ENCODE measurements around the gene PLEKHH3. TPM values are rescaled to one million over a fixed set of nuclear protein-coding genes. Genes with fewer than 3 reads are reported as not detected.

The PLEKHH3 gene
- total and polyA plus RNA-seq, 4 donors = 4.2 to 10.3 (median 7.9) TPM

DNA sequence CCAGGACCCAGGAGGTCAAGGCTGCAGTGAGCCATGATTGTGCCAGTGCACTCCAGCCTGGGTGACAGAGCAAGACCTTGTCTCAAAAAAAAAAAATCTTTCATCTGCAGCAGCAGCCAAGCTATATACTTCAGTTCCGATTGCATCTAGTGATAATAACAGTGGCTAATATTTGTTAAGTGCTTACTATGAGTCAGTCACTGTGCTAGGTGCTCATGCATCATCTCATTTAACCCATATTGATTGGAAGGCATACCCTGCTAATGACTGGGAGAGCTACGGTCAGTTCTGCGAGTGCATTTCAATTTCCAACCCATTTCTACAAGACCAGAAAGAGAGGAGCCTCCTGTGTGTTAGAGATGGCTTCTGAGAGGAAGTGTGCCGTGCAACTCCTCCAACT is 25.4 kb downstream of the PLEKHH3 start:
- peaks cover 0 to 3% (median 0%) of the 10 kb centered on the region in 4 donors for H3K4me1 ChIP-seq (ENCODE audit: control insufficient read depth in 4 of 4, insufficient read depth in 4 of 4, low read length in 3 of 4)
- TF ChIP-seq, protein P1, sequence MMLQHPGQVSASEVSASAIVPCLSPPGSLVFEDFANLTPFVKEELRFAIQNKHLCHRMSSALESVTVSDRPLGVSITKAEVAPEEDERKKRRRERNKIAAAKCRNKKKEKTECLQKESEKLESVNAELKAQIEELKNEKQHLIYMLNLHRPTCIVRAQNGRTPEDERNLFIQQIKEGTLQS (IDR thresholded peaks at IDR 0.05) = no peak
- TF ChIP-seq FOXA2 (IDR thresholded peaks at IDR 0.05) = no peak
- TF ChIP-seq HNF4A (conservative IDR thresholded peaks at IDR 0.05) = no peak
- TF ChIP-seq JUND (IDR thresholded peaks at IDR 0.05) = no peak
- TF ChIP-seq YY1 (IDR thresholded peaks at IDR 0.05) = no peak
- TF ChIP-seq FOXA1 (IDR thresholded peaks at IDR 0.05) = no peak
- no peak for TF ChIP-seq SP1 (IDR thresholded peaks at IDR 0.05)
- TF ChIP-seq RXRA (IDR thresholded peaks at IDR 0.05) = no peak
- TF ChIP-seq, protein P2, sequence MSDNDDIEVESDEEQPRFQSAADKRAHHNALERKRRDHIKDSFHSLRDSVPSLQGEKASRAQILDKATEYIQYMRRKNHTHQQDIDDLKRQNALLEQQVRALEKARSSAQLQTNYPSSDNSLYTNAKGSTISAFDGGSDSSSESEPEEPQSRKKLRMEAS (IDR thresholded peaks at IDR 0.05) = no peak
- TF ChIP-seq GABPA (IDR thresholded peaks at IDR 0.05 in 1 of 2, conservative IDR thresholded peaks at IDR 0.05 in 1 of 2) = no peak
- TF ChIP-seq HNF4G (IDR thresholded peaks at IDR 0.05) = no peak
- no peak for TF ChIP-seq EGR1 (IDR thresholded peaks at IDR 0.05; ENCODE audit: low read depth in 2 of 2)
- TF ChIP-seq NR2F2 (IDR thresholded peaks at IDR 0.05) = no peak
- no peak for TF ChIP-seq RAD21 (IDR thresholded peaks at IDR 0.05)
- no peak for TF ChIP-seq TAF1 (conservative IDR thresholded peaks at IDR 0.05)
- TF ChIP-seq, protein P3, sequence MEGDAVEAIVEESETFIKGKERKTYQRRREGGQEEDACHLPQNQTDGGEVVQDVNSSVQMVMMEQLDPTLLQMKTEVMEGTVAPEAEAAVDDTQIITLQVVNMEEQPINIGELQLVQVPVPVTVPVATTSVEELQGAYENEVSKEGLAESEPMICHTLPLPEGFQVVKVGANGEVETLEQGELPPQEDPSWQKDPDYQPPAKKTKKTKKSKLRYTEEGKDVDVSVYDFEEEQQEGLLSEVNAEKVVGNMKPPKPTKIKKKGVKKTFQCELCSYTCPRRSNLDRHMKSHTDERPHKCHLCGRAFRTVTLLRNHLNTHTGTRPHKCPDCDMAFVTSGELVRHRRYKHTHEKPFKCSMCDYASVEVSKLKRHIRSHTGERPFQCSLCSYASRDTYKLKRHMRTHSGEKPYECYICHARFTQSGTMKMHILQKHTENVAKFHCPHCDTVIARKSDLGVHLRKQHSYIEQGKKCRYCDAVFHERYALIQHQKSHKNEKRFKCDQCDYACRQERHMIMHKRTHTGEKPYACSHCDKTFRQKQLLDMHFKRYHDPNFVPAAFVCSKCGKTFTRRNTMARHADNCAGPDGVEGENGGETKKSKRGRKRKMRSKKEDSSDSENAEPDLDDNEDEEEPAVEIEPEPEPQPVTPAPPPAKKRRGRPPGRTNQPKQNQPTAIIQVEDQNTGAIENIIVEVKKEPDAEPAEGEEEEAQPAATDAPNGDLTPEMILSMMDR (IDR thresholded peaks at IDR 0.05; ENCODE audit: low read depth, low read length, missing input control) = no peak
- H3K27ac ChIP-seq (ENCODE audit: low read depth in 1 of 2, low read length in 2 of 2) = no peak overlapping the region
- WGBS = 85% methylated on average over 4 of the region's 4 CpGs
- H3K27me3 ChIP-seq (ENCODE audit: control insufficient read depth in 4 of 4, insufficient read depth in 4 of 4, low read length in 3 of 4) = no peaks in the 10 kb centered on the region
- H3K9me3 ChIP-seq (ENCODE audit: control insufficient read depth in 4 of 4, low read length in 3 of 4) = no peaks in the 10 kb centered on the region
- no peak overlapping the region for H3K9ac ChIP-seq (ENCODE audit: low read depth in 1 of 2, low read length in 2 of 2)
- no peak overlapping the region for H3K4me3 ChIP-seq (ENCODE audit: low read depth in 1 of 3, low read length in 3 of 3)
- DNase-seq (ENCODE audit: low spot score) = no peak
- no peaks in the 10 kb centered on the region for H3K36me3 ChIP-seq (ENCODE audit: control insufficient read depth in 4 of 4, insufficient read depth in 3 of 4, low read depth in 1 of 4, low read length in 3 of 4)

DNA sequence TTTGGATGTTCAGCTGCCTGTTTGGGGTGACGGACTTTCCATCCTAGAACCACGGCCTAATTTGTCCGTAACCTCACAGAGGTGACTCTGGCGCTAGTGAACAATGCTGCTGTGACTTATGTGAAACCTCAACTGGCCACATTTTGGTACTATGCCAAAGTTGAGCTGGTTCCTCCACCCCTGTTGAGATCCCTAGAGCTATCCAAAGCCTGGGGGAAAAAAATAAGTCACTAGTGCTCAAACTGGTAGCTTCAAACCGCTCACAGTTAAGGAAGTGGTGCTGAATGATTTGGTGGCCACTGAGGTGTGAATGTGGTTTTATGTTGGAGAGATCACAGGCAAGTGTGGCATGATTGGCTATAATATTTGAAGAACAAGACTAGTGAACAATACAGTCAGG is 29.0 kb downstream of the PLEKHH3 start:
- WGBS = 89% methylated on average over 5 of the region's 5 CpGs
- Histone ChIP-seq H3K4me3 (ENCODE audit: low read depth in 1 of 3, low read length in 3 of 3) (no peak overlapping the region), H3K9me3 (ENCODE audit: control insufficient read depth in 4 of 4, low read length in 3 of 4) (no peaks in the 10 kb centered on the region), H3K36me3 (ENCODE audit: control insufficient read depth in 4 of 4, insufficient read depth in 3 of 4, low read depth in 1 of 4, low read length in 3 of 4) (no peaks in the 10 kb centered on the region), H3K9ac (ENCODE audit: low read depth in 1 of 2, low read length in 2 of 2) (no peak overlapping the region), H3K4me1 (ENCODE audit: control insufficient read depth in 4 of 4, insufficient read depth in 4 of 4, low read length in 3 of 4) (no peaks in the 10 kb centered on the region), H3K27me3 (ENCODE audit: control insufficient read depth in 4 of 4, insufficient read depth in 4 of 4, low read length in 3 of 4) (no peaks in the 10 kb centered on the region), H3K27ac (ENCODE audit: low read depth in 1 of 2, low read length in 2 of 2) (no peak overlapping the region)
- DNase-seq (ENCODE audit: low spot score) = no peak
- no peak for TF ChIP-seq FOXA1 (IDR thresholded peaks at IDR 0.05)
- TF ChIP-seq JUND (IDR thresholded peaks at IDR 0.05) = no peak
- TF ChIP-seq, protein P4, sequence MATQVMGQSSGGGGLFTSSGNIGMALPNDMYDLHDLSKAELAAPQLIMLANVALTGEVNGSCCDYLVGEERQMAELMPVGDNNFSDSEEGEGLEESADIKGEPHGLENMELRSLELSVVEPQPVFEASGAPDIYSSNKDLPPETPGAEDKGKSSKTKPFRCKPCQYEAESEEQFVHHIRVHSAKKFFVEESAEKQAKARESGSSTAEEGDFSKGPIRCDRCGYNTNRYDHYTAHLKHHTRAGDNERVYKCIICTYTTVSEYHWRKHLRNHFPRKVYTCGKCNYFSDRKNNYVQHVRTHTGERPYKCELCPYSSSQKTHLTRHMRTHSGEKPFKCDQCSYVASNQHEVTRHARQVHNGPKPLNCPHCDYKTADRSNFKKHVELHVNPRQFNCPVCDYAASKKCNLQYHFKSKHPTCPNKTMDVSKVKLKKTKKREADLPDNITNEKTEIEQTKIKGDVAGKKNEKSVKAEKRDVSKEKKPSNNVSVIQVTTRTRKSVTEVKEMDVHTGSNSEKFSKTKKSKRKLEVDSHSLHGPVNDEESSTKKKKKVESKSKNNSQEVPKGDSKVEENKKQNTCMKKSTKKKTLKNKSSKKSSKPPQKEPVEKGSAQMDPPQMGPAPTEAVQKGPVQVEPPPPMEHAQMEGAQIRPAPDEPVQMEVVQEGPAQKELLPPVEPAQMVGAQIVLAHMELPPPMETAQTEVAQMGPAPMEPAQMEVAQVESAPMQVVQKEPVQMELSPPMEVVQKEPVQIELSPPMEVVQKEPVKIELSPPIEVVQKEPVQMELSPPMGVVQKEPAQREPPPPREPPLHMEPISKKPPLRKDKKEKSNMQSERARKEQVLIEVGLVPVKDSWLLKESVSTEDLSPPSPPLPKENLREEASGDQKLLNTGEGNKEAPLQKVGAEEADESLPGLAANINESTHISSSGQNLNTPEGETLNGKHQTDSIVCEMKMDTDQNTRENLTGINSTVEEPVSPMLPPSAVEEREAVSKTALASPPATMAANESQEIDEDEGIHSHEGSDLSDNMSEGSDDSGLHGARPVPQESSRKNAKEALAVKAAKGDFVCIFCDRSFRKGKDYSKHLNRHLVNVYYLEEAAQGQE (IDR thresholded peaks at IDR 0.05) = no peak
- TF ChIP-seq SP1 (IDR thresholded peaks at IDR 0.05) = no peak
- TF ChIP-seq HNF4G (IDR thresholded peaks at IDR 0.05) = no peak
- no peak for TF ChIP-seq EGR1 (IDR thresholded peaks at IDR 0.05; ENCODE audit: low read depth in 2 of 2)
- TF ChIP-seq YY1 (IDR thresholded peaks at IDR 0.05) = no peak
- no peak for TF ChIP-seq HNF4A (conservative IDR thresholded peaks at IDR 0.05)
- TF ChIP-seq, protein P1 (IDR thresholded peaks at IDR 0.05) = no peak
- TF ChIP-seq TAF1 (conservative IDR thresholded peaks at IDR 0.05) = no peak
